ENCODE data around the gene RHBDF2.
"Not testable (repeated sequence)": the region's sequence is repeated elsewhere in the genome, so short reads cannot be mapped to it uniquely, and the experiment has no call there.

The RHBDF2 gene

DNA sequence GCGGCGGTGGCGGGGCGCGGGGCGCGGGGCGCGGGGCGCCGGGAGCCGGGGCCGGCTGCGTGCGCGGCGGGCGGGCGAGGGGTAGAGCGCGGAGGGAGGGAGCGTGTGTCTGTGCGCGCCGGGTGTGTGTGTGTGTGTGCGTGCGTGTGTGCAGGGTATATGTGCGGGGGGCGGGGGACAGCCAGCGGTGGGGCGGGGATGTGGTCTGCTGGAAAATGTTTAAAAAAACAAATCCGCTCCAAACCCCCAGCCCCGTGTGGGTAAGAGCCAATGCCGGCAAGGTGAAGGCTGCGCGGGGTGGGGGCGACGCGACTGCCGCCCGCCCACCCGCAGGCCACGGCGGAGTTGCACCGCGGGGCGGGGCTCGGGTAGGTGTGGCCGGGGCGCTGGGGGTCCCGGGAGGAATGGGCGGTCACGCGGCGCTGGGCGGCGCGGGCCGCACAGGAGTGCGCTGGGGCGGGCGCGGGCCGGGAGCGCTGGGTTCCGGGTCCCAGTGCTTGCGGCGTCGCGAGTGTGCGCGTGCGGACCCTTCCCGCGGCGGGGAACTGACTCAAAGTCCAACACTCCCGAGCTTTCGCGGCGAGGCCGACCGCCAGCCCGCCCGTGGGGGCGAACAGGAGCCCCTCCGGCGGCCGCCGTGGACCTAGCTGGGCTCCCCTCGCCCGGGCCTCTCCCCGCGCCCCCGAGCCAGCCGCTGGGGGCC is 36.5 kb upstream of the RHBDF2 start, which contains the start of gene CYGB:
TSS of gene CYGB (minus strand) at position 132 of the 703 bp plus-strand sequence. CDS start 167 bp downstream, outside the sequence.
- TF ChIP-seq, protein P1, sequence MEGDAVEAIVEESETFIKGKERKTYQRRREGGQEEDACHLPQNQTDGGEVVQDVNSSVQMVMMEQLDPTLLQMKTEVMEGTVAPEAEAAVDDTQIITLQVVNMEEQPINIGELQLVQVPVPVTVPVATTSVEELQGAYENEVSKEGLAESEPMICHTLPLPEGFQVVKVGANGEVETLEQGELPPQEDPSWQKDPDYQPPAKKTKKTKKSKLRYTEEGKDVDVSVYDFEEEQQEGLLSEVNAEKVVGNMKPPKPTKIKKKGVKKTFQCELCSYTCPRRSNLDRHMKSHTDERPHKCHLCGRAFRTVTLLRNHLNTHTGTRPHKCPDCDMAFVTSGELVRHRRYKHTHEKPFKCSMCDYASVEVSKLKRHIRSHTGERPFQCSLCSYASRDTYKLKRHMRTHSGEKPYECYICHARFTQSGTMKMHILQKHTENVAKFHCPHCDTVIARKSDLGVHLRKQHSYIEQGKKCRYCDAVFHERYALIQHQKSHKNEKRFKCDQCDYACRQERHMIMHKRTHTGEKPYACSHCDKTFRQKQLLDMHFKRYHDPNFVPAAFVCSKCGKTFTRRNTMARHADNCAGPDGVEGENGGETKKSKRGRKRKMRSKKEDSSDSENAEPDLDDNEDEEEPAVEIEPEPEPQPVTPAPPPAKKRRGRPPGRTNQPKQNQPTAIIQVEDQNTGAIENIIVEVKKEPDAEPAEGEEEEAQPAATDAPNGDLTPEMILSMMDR (IDR thresholded peaks at IDR 0.05; ENCODE audit: low read depth, low read length, missing control alignments): no peak
- no peak within 1 kb of the TSS for H3K4me3 ChIP-seq (ENCODE audit: low read depth, low read length)
- no peak for DNase-seq (ENCODE audit: low read depth)

DNA sequence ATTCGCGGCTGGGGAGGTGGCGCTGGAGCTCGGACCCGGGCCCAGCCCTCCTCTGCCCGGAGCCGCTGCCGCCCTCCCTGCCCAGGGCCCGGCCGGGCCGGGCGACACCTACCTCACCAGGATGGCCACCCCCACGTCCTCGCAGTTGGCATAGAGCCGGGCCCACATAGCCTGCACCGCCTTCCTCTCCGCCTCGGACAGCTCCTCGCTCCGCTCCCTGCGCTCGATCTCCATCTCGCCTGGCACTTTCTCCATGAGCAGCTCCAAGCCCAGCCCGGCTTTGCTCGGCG is 36.0 kb upstream of the RHBDF2 start:
- TF ChIP-seq, protein P1 (IDR thresholded peaks at IDR 0.05; ENCODE audit: low read depth, low read length, missing control alignments): no peak
- no peak overlapping the region for H3K4me3 ChIP-seq (ENCODE audit: low read depth, low read length)
- DNase-seq (ENCODE audit: low read depth): no peak

DNA sequence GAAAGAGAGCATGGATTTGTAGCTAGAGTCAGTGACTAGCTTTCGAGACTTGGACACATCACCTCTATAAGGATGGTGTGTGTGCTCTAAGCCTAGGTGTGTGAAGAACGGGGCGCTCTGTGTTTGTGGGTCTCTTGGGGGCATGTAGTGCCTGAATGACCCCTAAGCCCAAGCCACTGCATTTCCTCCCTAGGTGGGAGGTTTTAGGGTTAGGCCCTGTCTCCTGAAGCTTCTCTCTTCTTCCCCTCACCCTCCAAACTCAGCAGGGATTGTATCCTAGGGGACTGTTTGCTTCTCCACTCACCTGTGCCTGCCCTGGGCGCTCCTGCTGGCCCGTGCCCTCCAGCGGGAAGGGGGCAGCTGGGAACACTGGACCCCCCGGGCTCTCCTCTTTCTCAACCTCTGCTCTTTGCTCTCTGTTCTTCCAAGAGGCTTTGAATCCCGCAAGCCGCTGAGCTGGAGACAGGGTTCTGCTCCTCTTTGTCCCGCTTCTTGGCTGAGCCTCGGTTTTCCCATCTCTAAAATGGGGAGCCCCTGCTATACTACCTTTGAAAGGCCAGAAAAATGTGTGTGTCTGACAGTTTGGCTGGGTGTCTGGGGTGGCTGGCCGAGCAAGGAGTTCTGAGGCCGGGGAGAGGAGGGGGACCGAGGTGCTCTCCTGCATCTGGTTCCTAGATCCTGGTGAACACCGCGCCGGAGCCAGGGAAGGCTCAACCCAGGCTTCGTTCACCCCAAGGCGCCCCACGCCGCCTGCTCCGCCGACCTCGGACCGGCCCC is 35.5 kb upstream of the RHBDF2 start:
- no peak overlapping the region for H3K4me3 ChIP-seq (ENCODE audit: low read depth, low read length)
- TF ChIP-seq, protein P1 (IDR thresholded peaks at IDR 0.05; ENCODE audit: low read depth, low read length, missing control alignments): no peak
- no peak for DNase-seq (ENCODE audit: low read depth)

DNA sequence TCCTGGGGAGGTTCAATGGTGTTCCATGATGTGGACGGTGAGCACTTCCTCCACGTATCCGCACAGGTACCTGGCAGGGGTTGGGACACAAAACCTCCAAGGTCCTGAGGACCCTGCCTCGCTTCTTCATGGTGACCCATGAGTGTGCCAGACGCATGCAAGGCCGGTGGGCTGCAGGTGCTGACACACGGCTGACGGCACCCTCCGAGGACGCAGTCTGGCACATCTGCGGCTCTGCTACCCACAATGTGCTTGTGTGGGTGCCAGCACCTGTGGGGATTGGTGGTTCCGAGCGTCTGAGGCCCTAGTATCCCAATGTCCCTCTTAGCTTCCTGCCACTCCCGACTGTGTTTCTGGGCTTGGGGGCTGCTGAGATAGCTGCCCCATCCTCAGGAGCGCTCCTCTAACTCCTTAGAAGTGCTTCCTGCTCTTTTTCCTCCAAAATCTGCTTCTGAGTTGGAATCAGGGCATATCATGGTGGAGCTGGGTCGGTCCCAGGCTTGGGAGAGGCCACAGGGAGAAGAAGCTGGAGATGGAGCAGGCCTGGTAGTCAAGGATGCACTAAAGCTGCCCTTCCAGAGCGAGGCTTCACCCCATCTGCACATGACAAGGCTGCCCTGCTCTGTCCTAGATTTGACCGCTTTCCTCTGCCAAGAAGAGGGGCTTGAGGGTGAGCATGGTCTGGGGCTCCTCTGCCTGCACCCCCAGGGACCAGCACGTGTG is 34.7 kb upstream of the RHBDF2 start:
- no peak overlapping the region for H3K4me3 ChIP-seq (ENCODE audit: low read depth, low read length)
- TF ChIP-seq, protein P1 (IDR thresholded peaks at IDR 0.05; ENCODE audit: low read depth, low read length, missing control alignments): no peak
- no peak for DNase-seq (ENCODE audit: low read depth)

DNA sequence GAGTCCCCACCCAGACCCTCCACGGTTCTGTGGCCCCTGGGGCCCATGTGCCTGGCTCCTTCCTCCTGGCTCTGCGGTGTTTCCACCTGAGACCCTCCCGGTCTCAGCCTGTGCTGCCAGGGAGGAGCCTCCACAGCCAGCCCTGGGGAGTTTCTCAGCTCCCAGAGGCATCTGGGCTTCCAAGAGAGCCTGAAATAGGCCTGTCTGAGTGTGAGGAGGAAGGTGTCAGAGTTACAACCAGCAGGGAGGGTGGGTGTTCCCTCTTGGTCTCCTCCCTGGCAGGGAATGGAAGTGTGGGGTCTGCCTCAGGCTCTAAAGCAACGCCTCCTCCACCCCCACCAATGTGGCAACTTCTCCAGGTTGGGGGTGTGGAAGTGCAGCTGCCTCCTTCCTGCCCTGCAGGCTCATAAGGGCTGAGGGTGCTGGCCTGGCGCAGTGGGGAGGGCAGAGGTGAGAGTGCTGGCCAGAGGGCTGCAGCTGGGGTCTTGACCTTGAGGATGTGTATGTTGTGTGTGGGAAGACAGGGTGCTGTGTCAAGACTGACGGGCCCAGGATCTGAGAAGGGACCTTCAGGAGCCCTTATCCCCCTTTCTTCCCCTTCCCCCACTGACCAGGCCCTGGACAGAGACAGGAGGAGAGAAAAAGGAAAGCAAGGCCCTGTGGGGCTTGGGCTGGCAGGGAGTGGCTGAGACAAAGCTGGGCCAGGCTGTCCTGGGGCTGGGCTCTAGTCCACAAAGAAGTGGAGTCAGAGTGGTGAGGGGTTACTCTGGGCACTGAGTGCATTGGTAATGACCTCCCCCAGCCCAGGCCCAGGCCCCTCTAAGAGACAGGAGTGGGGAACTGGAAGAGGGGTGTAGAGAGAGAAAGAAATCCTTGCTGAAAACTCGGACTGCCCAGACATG is 33.9 kb upstream of the RHBDF2 start:
- TF ChIP-seq, protein P1 (IDR thresholded peaks at IDR 0.05; ENCODE audit: low read depth, low read length, missing control alignments): no peak
- no peak for DNase-seq (ENCODE audit: low read depth)
- no peak overlapping the region for H3K4me3 ChIP-seq (ENCODE audit: low read depth, low read length)

DNA sequence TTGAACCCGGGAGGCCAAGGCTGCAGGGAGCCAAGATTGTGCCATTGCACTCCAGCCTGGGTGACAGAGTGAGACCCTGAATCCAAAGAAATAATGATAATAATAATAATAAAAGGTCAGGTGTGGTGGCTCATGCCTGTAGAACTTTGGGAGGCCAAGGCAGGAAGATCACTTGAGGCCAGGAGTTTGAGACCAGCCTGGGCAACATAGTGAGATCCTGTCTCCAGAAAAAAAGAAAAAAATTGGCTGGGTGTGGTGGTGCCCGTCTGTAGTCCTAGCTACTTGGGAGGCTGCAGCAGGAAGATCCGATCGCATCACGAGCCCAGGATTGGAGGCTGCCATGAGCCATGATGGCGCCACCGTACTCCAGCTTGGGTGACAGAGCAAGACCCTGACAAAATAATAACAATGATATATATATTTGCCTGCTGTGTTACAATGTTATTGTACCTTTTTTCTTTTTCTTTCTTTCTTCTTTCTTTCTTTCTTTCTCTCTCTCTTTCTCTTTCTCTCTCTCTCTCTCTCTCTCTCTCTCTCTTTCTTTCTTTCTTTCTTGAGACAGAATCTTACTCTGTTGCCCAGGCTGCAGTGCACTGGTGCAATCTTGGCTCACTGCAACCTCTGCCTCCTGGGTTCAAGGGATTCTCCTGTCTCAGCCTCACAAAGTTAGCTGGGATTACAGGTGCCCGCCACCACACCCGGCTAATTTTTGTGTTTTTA is 32.6 kb upstream of the RHBDF2 start:
- not testable (repeated sequence) for DNase-seq (ENCODE audit: low read depth); H3K4me3 ChIP-seq (ENCODE audit: low read depth, low read length)
